HG03039 (cell line): ENCODE results near the gene AIF1L.

Experiments
- ATAC-seq: cut with Tn5 transposase; IDR thresholded peaks from one replicate; pipeline ENCODE4 v1.9.1; 2021; ENCODE audit warnings: mild to moderate bottlenecking, moderate library complexity; ENCODE audit not compliant: unreplicated experiment

The AIF1L gene

DNA sequence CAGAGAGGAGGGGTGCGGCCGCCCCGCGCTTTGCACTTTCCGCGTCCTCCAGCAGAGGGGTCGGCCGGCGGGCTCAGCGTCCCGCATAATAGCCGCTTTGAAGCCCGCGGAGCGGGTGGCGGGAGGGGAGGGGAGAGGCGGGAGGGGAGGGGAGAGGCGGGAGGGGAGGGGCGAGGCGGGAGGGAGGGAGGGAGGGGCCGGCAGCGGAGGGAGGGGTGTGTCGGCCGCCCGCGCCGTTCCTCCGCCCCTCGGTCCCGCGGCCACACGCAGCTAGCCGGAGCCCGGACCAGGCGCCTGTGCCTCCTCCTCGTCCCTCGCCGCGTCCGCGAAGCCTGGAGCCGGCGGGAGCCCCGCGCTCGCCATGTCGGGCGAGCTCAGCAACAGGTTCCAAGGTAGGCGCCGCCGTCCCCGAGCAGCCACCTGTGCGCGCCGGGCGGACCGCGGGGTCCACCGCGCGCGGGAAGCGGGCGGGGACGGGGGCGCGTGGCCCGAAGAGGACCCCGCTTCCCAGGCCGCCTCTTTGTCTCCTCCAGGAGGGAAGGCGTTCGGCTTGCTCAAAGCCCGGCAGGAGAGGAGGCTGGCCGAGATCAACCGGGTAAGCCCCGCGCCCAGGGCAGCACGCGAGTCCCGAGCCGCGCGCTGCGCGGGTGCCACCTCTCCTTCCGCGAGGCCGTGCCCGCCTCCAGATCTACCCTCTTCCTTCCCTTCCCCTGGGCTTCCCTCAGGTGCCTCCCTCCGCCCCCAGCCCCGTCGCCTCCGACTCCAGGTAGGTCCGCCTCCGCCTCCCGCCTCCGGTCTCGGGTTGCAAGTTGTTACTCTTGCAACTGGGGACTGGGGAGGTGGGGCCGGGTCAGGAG lies at the start of gene AIF1L:
AIF1L (plus strand) TSS at position 263 of the 857 bp plus-strand sequence; CDS start at position 362, 99 bp downstream.
- ATAC-seq = no peak

DNA sequence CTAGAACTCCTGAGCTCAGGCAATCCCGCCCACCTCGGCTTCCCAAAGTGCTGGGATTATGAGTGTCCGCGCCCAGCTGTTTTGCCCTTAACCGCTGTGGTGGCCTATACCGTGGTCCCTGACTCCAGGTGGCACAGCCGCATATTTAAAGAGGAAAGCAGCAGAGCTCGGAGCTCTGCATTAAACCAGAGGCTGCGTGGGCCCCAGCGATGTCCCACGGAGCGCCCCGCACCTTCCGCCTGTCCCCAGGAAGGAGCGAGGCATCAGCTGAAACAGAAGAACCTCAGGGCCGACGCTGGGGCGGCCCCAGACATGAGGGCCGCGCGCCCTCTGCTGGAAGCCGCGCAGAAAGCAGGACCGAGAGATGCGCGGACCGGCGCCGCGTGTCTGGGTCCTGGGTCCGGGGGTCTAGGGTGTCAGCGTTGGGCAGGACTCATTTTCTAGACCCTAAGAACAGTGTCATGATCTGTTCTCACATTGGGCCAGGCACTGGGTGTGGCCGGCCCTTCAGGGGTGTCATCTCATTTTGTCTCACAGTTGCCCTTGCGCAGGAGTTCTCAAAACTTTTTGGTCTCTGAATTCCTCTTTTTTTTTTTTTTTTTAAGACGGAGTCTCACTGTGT lies 49.6 kb upstream of the AIF1L start:
- no peak for ATAC-seq

GRCh38 chr9:131048332-131048731 lies 48.0 kb upstream of the AIF1L start:
- ATAC-seq = no peak

DNA sequence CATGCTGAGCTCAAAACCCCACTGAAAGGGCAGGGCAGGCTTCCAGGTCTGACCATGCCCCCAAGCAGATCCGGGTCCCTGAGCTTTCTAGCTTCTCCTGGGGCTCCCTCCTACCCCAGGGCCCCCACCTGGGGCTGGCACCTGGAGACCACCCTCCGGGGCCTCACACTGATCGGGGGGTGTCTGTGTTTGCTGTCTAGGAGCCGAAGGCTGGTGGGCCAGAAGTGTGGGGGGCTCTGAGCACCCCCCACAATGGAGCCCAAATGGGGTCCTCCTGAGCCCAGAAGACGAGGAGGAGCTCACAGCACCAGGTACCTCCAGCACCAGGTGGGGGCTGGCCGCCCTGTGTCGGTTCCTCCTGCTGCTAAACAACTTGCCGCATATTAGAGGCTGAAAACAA lies 47.5 kb upstream of the AIF1L start:
- no peak for ATAC-seq

DNA sequence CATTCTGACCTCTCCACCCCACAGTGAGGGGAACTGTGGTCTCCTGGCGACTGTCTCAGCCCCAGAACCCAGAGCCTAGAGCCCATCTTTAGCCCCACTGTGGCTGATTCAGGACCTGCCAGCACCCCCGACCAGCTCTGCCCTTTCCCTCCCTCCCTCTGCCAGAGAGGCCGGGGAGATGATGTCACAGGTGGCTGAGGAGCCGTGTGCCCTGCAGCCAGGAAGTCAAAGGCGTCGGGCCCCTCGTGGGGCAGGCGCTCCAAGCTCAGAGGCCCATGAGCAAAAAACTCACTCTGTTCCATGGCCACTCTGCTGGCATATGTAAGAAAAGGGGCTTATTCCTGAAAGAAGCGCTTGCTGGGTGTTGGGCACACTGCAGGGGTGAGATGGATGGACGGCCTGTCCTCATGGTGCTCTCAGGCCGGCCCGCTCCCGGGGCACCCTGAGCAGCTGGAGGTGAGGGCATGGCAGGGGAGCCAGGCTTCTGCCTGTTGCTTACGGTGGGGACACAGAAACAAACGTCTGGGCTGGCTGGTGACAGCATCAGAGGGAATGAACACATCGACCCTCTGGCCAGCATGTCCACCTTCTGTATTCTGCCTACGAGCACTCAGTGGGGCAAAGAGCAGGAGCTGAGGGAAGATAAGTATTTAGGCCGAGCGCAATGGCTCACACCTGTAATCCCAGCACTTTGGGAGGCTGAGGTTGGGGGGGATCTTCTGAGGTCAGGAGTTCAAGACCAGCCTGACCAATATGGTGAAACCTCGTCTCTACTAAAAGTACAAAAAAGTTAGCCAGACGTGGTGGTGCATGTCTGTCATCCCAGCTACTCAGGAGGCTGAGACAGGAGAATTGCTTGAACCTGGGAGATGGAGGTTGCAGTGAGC lies 46.3 kb upstream of the AIF1L start:
- no peak for ATAC-seq

GRCh38 chr9:131050831-131051230 lies 45.5 kb upstream of the AIF1L start:
- no peak for ATAC-seq

DNA sequence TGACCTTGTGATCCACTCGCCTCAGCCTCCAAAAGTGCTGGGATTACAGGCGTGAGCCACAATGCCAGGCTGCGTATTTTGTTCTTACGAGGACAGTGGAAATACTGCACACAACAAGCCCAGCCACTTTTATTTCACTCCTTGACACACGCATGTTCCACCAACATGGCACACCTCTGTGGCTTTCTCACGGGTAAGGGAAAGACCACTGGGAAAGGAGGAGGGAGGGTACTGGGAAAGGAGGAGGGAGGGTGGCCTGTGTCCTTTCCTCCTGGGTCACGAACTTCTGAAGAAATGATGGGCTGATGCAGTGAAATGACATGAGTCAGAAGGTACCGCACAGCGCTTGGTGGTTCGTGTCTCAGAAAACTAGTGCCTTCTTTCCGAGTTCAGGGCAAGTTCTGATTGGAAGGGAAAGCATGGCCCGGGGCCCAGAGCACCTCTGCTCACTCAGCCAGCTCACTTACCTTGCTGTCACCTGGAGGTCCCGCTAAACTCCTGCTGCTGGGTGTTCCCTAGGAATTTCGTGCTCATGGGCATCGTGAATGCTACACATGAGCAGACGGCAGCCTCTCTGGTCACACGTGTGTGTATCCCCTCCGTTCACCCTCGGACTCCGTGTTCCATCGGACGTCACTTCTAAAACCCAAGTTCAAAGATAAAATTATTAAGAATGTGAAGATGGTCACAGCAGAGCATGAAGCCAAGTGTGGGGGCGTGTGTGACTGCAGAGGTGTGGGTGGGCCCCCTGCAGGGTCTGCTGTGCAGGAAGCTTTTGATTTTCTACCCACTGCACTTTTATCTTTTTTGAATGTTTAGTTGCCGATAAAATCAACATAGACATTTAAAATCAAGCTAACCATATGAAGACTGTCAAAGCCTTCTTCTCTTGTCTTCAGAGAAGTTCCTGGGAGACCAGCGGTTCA lies 44.5 kb upstream of the AIF1L start:
- ATAC-seq = no peak

DNA sequence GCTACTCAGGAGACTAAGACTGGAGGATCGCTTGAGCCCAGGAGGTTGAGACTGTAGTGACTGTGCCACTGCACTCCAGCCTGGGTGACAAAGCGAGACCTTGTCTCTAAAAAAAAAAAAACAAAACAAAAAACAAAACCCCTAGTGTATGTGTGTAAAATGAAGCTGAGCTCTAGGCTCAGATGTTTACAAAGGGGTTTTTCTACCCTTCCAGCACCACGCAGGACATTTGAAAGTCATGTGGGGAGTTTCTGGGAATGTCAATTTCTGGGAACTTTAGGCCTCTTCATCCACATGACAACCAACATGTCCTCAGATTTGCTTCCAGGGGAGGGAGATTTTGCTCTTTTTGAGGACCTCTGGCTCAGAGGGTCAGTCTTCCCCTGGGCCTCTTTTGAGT lies 42.4 kb upstream of the AIF1L start:
- no peak for ATAC-seq

GRCh38 chr9:131056781-131057506 lies 39.4 kb upstream of the AIF1L start:
- ATAC-seq = no peak

DNA sequence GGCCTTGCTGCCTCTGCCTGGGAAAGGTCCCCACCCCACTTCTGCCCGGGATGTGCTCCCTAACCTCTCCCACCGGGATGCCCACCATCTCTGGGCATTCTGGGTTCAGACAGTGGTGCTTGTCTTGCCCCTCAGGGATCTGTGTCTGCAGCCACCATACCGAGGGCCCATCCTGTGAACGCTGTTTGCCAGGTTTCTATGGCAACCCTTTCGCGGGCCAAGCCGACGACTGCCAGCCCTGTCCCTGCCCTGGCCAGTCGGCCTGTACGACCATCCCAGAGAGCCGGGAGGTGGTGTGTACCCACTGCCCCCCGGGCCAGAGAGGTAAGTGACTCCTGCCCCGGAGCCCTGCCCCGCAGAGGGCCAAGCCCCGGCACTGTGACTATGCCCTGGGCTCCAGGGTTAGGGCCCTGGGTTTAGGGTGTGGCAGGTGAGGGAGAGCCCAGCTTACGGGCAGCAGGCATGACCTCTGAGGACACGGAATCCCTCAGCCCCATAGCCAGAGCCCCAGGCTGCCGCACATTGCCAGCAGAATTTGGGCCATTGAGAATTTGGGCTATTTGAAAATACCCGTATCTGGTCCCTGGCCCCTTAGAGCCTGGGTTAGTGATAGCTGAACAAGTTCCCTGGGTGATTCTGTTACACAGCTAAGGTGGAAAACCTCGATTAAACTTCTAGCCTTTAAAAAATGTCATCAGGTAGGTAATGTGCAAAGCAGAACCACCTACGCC lies 35.3 kb upstream of the AIF1L start:
- no peak for ATAC-seq

GRCh38 chr9:131062969-131063368 lies 33.4 kb upstream of the AIF1L start:
- no peak for ATAC-seq

- ATAC-seq = no peak
Measured at GRCh38 chr9:131065599-131065998, 30.7 kb upstream of the AIF1L start.

- ATAC-seq = no peak
Measured at GRCh38 chr9:131067625-131068024, 28.7 kb upstream of the AIF1L start.

- ATAC-seq = no peak
Measured at GRCh38 chr9:131068076-131068816, 28.1 kb upstream of the AIF1L start.

- no peak for ATAC-seq
Measured at GRCh38 chr9:131069699-131070098, 26.6 kb upstream of the AIF1L start.

DNA sequence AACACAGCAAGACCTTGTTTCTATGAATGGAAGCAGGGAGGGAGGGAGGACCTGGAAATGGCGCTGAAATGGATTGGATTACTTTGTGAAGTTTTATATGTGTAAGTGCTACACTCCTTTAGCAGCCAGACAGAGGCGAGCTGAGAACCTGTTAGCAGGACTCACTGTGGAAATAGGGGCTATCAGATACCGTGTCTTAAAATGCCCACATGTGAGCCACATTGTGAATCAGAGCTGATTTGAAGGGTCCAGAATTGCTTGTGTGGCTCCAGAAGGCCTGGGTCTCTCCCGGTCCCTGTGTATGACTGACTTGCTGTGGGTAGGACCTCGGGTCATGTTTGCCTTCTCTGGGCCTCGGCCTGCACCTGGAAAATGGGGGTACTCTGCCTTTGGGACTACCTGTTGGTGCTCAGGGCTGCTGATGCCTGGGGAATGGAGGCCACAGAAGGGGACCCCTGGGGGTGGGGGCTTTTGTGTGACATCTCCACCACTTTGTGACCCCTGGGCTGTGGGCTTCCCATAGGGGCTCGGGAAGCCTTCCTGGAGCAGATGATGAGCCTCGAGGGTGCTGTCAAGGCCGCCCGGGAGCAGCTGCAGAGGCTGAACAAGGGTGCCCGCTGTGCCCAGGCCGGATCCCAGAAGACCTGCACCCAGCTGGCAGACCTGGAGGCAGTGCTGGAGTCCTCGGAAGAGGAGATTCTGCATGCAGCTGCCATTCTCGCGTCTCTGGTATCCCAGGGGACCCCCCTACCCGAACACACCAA lies 24.0 kb upstream of the AIF1L start:
- no peak for ATAC-seq

DNA sequence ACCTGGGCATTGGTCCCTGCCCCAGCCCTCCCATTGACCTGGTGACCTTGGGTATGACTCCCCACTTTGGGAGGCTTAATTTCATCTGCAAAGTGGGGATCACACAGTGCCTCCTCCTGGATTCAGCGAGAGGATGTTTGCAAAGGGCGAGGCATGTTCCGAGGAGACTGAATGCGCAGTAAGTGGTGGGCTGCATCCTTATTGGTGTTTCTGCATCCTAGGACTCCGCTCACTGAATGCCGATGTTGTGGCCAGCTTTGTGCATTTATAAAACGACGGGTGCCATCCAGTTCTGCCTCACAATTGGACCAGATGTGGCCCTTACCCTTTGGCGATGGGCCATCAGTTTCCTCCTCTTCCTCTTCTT lies 23.5 kb upstream of the AIF1L start:
- no peak for ATAC-seq
